ENCODE measurements around the gene LYAR. TPM values are rescaled to one million over a fixed set of nuclear protein-coding genes. Genes with fewer than 3 reads are reported as not detected.

The LYAR gene
- polyA plus RNA-seq, 3 donors: 12.9 to 22.6 (median 14.9) TPM

GRCh38 chr4:4281787-4282186 is 8.2 kb downstream of the LYAR start:
- Mint-ChIP-seq H3K4me1 (peaks cover 3% of the 10 kb centered on the region), H3K27ac (peak overlapping the region in 1 of 7 donors; percentile 0), H3K4me3 (no peak overlapping the region), H3K9me3 (no peaks in the 10 kb centered on the region), H3K27me3 (ENCODE audit: low read depth in 3 of 3) (no peaks in the 10 kb centered on the region), H3K36me3 (peaks cover 75 to 87% of the 10 kb centered on the region in 2 donors)
- no peaks in the 10 kb centered on the region for H4K20me1 ChIP-seq (ENCODE audit: insufficient read depth, low read length)
- H3K36me3 ChIP-seq (replicated peaks in 1 of 2; ENCODE audit: control insufficient read depth in 1 of 2, insufficient read depth in 2 of 2, low read length in 2 of 2): peaks cover 80 to 94% of the 10 kb centered on the region in 2 donors
- intact Hi-C loops (cut with micrococcal nuclease): no loop called here
- H3K27ac ChIP-seq (ENCODE audit: low read depth in 1 of 2, low read length in 2 of 2): no peak overlapping the region
- no peaks in the 10 kb centered on the region for H3K9me3 ChIP-seq (replicated peaks in 1 of 2; ENCODE audit: control insufficient read depth in 1 of 2, insufficient read depth in 1 of 2, low read length in 2 of 2)
- no peaks in the 10 kb centered on the region for H3K4me1 ChIP-seq (ENCODE audit: control insufficient read depth in 1 of 2, insufficient read depth in 2 of 2, low read length in 2 of 2)
- H3K4me3 ChIP-seq (replicated peaks in 1 of 3; ENCODE audit: low read depth in 2 of 3, low read length in 3 of 3): no peak overlapping the region
- no peak for DNase-seq
- peaks cover 8% of the 10 kb centered on the region for H3K79me2 ChIP-seq (ENCODE audit: insufficient read depth, low read length)
- no peak for TF ChIP-seq CTCF (IDR thresholded peaks at IDR 0.05)
- no peak overlapping the region for H3K4me2 ChIP-seq (replicated peaks; ENCODE audit: extremely low read depth, low read length, poor library complexity, severe bottlenecking)
- 75% methylated on average over 4 of the region's 6 CpGs for WGBS (ENCODE audit: insufficient coverage)
- H2AFZ ChIP-seq (ENCODE audit: insufficient read depth, low read depth, low read length, poor library complexity, severe bottlenecking): no peak overlapping the region
- H3K9ac ChIP-seq (ENCODE audit: insufficient read depth, low read length, poor library complexity, severe bottlenecking): no peak overlapping the region
- H3K27me3 ChIP-seq (ENCODE audit: control insufficient read depth in 2 of 2, insufficient read depth in 2 of 2, low read length in 2 of 2): no peaks in the 10 kb centered on the region

DNA sequence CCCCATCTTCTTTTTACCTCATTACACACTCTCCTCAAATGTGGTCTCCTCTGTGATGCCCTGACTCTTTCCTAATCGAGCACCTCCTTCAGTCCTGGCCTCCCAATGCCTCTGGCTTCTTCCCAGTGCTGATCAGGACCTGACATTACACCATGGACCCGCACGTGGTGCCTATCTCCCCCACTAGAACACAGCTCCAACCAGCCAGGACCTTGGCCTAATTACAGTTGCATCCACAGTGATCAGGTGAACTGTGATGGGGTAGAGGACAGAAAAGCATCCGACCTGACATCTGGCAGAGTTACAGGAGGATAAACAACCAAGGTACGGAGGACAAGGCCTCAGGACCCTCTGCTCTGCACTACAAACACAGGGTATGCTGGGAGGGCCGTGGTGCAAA is 12.4 kb downstream of the LYAR start:
- WGBS (ENCODE audit: insufficient coverage): 83% methylated on average over 1 of the region's 6 CpGs
- Mint-ChIP-seq H3K9me3 (no peaks in the 10 kb centered on the region), H3K4me1 (no peaks in the 10 kb centered on the region), H3K27me3 (ENCODE audit: low read depth in 3 of 3) (no peaks in the 10 kb centered on the region), H3K27ac (peak overlapping the region in 5 of 7 donors; percentile 1 to 27 (median 12)), H3K4me3 (no peak overlapping the region), H3K36me3 (peaks cover 70 to 94% of the 10 kb centered on the region in 2 donors)
- H4K20me1 ChIP-seq (ENCODE audit: insufficient read depth, low read length): no peaks in the 10 kb centered on the region
- H3K36me3 ChIP-seq (replicated peaks in 1 of 2; ENCODE audit: control insufficient read depth in 1 of 2, insufficient read depth in 2 of 2, low read length in 2 of 2): peaks cover 90 to 99% of the 10 kb centered on the region in 2 donors
- no peak overlapping the region for H3K4me2 ChIP-seq (replicated peaks; ENCODE audit: extremely low read depth, low read length, poor library complexity, severe bottlenecking)
- H3K79me2 ChIP-seq (ENCODE audit: insufficient read depth, low read length): no peaks in the 10 kb centered on the region
- no peak overlapping the region for H3K9ac ChIP-seq (ENCODE audit: insufficient read depth, low read length, poor library complexity, severe bottlenecking)
- H3K4me1 ChIP-seq (ENCODE audit: control insufficient read depth in 1 of 2, insufficient read depth in 2 of 2, low read length in 2 of 2): no peaks in the 10 kb centered on the region
- H3K27ac ChIP-seq (ENCODE audit: low read depth in 1 of 2, low read length in 2 of 2): peak overlapping the region in 1 of 2 donors; percentile 23
- H2AFZ ChIP-seq (ENCODE audit: insufficient read depth, low read depth, low read length, poor library complexity, severe bottlenecking): no peak overlapping the region
- intact Hi-C loops (cut with micrococcal nuclease): no loop called here
- DNase-seq: no peak
- no peaks in the 10 kb centered on the region for H3K9me3 ChIP-seq (replicated peaks in 1 of 2; ENCODE audit: control insufficient read depth in 1 of 2, insufficient read depth in 1 of 2, low read length in 2 of 2)
- no peak overlapping the region for H3K4me3 ChIP-seq (replicated peaks in 1 of 3; ENCODE audit: low read depth in 2 of 3, low read length in 3 of 3)
- no peaks in the 10 kb centered on the region for H3K27me3 ChIP-seq (ENCODE audit: control insufficient read depth in 2 of 2, insufficient read depth in 2 of 2, low read length in 2 of 2)
- TF ChIP-seq CTCF (IDR thresholded peaks at IDR 0.05): no peak

Data from CD14-positive monocyte (primary cell).